ENCODE measurements around the gene DACH1. TPM values are rescaled to one million over a fixed set of nuclear protein-coding genes. Genes with fewer than 3 reads are reported as not detected.

Gene DACH1
- total RNA-seq, 1 experiment from 2014 or later = 0.11 TPM

DNA sequence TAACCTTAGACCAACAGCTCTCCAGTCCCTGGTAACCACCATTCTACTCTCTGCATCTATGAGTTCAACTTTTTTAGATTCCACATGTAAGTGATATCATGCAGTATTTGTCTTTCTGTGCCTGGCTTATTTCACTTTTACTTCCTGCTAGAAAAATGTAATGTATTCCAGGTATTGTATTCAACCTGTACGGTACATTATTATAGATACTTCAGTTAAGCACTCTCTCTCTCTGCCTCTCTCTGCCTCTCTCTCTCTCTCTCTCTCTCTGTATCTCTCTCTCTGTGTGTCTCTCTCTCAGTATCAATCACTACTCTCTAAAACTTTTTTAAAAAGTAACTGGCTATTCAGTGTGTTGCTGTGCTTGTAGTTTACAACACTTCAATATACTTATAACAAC lies 8.4 kb downstream of the DACH1 start:
- Histone ChIP-seq H3K9me3 (ENCODE audit: low read depth, low read length, poor library complexity, severe bottlenecking) (no peaks in the 10 kb centered on the region), H3K36me3 (ENCODE audit: insufficient read depth, low read length, poor library complexity, severe bottlenecking) (no peaks in the 10 kb centered on the region), H3K4me1 (ENCODE audit: insufficient read depth, low read length, poor library complexity, severe bottlenecking) (no peaks in the 10 kb centered on the region), H3K4me3 (ENCODE audit: low read depth, low read length, poor library complexity, severe bottlenecking) (no peak overlapping the region), H3K27ac (ENCODE audit: low read depth, low read length, poor library complexity, severe bottlenecking) (no peak overlapping the region), H3K27me3 (replicated peaks; ENCODE audit: insufficient read depth, low read depth, low read length, poor library complexity) (peaks cover 74% of the 10 kb centered on the region)
- DNase-seq (ENCODE audit: low spot score) = no peak
- intact Hi-C loops (cut with micrococcal nuclease; ENCODE audit: unreplicated experiment) = no loop called here
- ChIA-PET CTCF (no interaction called here), POLR2A (ENCODE audit: low non-redundant PET) (no interaction called here)
- TF ChIP-seq, protein P1, sequence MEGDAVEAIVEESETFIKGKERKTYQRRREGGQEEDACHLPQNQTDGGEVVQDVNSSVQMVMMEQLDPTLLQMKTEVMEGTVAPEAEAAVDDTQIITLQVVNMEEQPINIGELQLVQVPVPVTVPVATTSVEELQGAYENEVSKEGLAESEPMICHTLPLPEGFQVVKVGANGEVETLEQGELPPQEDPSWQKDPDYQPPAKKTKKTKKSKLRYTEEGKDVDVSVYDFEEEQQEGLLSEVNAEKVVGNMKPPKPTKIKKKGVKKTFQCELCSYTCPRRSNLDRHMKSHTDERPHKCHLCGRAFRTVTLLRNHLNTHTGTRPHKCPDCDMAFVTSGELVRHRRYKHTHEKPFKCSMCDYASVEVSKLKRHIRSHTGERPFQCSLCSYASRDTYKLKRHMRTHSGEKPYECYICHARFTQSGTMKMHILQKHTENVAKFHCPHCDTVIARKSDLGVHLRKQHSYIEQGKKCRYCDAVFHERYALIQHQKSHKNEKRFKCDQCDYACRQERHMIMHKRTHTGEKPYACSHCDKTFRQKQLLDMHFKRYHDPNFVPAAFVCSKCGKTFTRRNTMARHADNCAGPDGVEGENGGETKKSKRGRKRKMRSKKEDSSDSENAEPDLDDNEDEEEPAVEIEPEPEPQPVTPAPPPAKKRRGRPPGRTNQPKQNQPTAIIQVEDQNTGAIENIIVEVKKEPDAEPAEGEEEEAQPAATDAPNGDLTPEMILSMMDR (conservative IDR thresholded peaks at IDR 0.05; ENCODE audit: low read depth, low read length) = no peak
- no peak for TF ChIP-seq EZH2 (IDR thresholded peaks at IDR 0.05; ENCODE audit: borderline replicate concordance, low read depth, low read length, poor library complexity, severe bottlenecking)
- no TSS peak for BruUV-seq (replicated peaks)

DNA sequence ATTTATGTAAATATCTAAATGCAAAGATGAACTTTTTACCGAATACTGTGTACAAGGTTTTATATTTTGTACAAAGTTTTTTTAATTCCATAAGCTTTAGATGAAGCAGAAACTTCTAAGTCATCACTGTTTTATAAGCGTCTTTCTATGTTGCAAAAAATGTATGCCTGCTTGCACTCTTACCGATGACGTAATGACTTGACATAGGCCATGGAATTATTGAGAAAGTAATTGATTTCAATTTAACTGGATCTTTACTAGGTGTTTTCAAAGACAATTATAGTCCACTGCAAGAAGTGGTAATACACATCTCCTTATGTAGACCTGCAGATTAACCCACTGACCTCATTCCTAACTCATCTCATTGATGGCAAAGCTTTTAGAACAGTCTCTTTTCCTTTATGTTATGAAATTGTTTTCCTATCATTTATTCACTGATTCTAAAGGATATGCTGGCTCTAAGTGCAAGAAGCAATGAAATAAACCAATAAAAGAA lies 10.4 kb downstream of the DACH1 start:
- Histone ChIP-seq H3K27ac (ENCODE audit: low read depth, low read length, poor library complexity, severe bottlenecking) (no peak overlapping the region), H3K9me3 (ENCODE audit: low read depth, low read length, poor library complexity, severe bottlenecking) (no peaks in the 10 kb centered on the region), H3K4me1 (ENCODE audit: insufficient read depth, low read length, poor library complexity, severe bottlenecking) (no peaks in the 10 kb centered on the region), H3K4me3 (ENCODE audit: low read depth, low read length, poor library complexity, severe bottlenecking) (no peak overlapping the region), H3K36me3 (ENCODE audit: insufficient read depth, low read length, poor library complexity, severe bottlenecking) (no peaks in the 10 kb centered on the region), H3K27me3 (replicated peaks; ENCODE audit: insufficient read depth, low read depth, low read length, poor library complexity) (peaks cover 54% of the 10 kb centered on the region)
- BruUV-seq (replicated peaks) = no TSS peak
- CTCF ChIA-PET = no interaction called here
- TF ChIP-seq, protein P1 (conservative IDR thresholded peaks at IDR 0.05; ENCODE audit: low read depth, low read length) = no peak
- no peak for TF ChIP-seq EZH2 (IDR thresholded peaks at IDR 0.05; ENCODE audit: borderline replicate concordance, low read depth, low read length, poor library complexity, severe bottlenecking)
- no peak for DNase-seq (ENCODE audit: low spot score)
- intact Hi-C loops (cut with micrococcal nuclease; ENCODE audit: unreplicated experiment) = no loop called here
- POLR2A ChIA-PET (ENCODE audit: low non-redundant PET) = no interaction called here

DNA sequence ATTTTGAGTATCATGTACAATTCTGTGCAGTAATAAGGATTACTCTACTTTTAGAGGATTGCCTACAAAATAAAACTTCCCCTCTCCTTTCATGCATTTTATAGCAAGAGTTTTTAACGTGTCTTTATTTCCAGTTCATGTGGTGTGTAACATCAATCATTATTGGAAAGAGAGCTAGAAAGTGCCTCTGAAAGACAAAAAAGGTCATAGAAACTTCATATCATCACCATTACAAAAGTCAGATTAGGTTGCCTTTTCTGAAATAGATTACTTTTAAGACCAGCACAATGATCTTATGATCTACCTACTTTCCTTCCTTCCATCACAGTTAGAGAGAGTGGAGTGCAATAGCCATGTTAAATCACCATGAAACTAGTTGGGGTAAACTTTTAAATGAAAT lies 12.6 kb downstream of the DACH1 start:
- no TSS peak for BruUV-seq (replicated peaks)
- H3K27me3 ChIP-seq (replicated peaks; ENCODE audit: insufficient read depth, low read depth, low read length, poor library complexity) = peaks cover 36% of the 10 kb centered on the region
- no peak overlapping the region for H3K4me3 ChIP-seq (ENCODE audit: low read depth, low read length, poor library complexity, severe bottlenecking)
- TF ChIP-seq EZH2 (IDR thresholded peaks at IDR 0.05; ENCODE audit: borderline replicate concordance, low read depth, low read length, poor library complexity, severe bottlenecking) = no peak
- TF ChIP-seq, protein P1 (conservative IDR thresholded peaks at IDR 0.05; ENCODE audit: low read depth, low read length) = no peak
- no peak for DNase-seq (ENCODE audit: low spot score)
- intact Hi-C loops (cut with micrococcal nuclease; ENCODE audit: unreplicated experiment) = no loop called here
- ChIA-PET POLR2A (ENCODE audit: low non-redundant PET) (no interaction called here), CTCF (no interaction called here)
- no peak overlapping the region for H3K27ac ChIP-seq (ENCODE audit: low read depth, low read length, poor library complexity, severe bottlenecking)
- H3K36me3 ChIP-seq (ENCODE audit: insufficient read depth, low read length, poor library complexity, severe bottlenecking) = no peaks in the 10 kb centered on the region
- no peaks in the 10 kb centered on the region for H3K4me1 ChIP-seq (ENCODE audit: insufficient read depth, low read length, poor library complexity, severe bottlenecking)
- no peaks in the 10 kb centered on the region for H3K9me3 ChIP-seq (ENCODE audit: low read depth, low read length, poor library complexity, severe bottlenecking)
